GM10847 (cell line): ENCODE data around the gene COLEC12.

ENCODE experiments used
- POLR2A ChIP-seq: IDR thresholded peaks from 2 replicates; pipeline ENCODE4 v1.6.1; 2011; ENCODE audit not compliant: insufficient read length; ENCODE audit errors: extremely low read depth

The COLEC12 gene

DNA sequence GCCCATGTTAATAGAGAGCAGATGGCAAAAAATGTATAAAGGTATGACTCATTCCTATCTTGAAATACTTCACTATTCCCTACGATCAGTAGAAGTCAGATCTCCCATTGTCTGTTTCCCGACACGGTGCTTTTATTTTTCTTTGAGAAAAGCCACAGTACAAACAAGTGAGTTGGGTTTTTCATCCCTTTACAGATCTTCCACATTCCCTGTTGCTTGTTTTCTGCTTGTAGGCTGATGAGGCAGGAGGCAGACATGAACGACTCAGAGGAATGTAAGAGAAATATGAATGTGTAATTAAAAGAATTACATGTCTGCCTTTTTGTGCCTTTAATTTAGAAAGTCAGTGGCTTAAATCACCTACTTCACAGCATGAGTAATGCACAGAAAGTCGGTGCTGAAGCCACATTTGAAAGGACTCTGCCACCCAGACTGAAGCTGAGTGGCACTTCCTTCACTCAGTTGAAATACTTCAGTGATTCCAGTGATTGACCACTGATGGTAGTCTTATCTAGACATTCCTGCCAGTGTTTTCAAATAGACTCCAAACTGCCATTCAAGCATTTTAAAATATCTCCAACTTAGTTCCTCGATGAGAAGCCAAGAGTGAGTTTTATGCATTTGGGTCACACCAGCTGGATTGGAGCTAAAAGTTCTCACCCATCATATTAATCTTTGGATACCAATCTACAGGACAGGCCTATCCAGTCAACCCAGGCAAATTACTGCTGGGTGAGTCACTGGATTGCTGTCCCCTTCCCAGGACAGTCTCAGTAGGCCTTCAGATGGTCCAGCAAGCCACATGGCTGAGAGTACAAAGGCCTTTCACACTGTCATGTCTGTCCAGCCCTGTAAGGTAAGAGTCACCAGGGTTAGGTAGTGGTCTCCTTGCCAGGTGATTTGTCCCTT lies 79.0 kb downstream of the COLEC12 start:
- TF ChIP-seq POLR2A, result no peak

GRCh38 chr18:420661-421246 lies 79.7 kb downstream of the COLEC12 start:
- no peak for TF ChIP-seq POLR2A

DNA sequence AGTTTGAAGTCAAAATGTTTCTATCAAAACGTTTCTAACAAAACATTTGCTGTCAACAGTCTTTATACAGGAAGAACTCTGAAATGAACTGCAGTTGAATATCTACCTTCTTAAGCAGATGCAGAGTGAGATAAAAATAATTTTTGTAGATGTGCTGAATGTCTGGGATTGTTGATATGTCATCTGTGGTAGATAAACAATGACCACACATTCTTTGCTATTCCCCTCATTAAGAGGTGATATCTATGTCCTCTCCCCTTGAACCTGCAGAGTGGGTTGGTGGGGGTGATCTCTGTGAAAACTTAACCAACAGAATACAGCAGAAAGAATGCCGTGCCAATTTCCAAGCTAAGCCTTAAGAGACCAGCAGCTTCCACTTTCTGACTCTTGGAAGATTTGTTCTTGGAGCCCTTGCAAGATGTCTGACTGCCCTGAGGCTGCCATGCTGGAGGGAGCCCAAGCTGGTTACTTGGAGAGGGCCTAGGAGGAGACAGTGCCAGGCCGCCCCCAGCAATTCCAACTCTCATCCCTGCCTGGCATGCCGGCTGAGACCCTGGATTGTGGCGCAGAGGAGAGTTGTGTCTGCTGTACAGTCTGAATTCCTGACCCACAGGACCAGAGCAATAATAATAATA lies 80.8 kb downstream of the COLEC12 start:
- TF ChIP-seq POLR2A, result no peak

- no peak for TF ChIP-seq POLR2A
Measured at GRCh38 chr18:417495-417894, 83.0 kb downstream of the COLEC12 start.

GRCh38 chr18:416930-417329 lies 83.6 kb downstream of the COLEC12 start:
- no peak for TF ChIP-seq POLR2A

DNA sequence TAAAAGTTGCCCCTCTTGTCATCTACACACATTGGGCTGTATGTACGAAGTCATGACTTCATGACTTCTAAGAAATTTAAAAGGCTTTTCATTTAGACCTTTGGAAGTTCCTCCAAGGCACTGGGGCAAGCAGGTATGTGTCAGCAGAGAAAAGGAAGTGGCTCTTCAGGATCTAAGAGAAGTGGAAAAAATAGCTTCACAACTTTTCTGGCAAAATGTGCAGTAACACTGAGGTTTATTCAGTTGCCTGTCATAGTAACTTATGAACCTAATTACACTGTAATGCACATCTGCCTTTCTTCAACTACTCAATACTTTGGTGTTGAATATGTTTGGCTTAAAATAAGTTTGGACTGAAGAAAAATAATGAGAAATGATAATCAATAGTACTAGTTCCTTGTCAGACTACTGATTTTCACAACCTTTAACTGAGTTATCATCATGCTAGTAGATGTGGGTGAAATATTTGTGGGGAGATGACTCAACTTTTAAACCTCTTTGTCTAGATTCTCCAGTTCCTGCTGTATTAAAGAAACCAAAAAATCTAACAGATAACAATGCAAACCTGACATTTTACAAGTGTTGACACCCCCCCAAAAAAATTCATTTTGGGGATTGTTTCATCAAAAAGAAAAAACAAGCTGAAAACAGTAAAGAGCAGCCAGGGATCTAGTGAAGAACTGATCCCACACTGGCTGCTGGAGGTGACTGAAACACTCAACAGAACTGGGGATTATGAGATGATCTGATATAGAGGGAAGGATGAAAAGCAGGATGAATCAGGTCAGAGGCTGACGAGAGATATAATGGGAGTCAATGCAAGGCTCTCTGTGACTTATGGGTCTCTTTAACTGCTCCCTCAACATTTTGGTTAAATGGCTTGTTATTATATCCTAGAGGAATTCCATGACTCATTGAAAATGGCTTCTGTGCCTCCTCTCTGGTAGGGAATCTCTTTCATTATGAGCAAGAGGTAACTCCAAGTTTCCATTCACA lies 84.6 kb downstream of the COLEC12 start:
- TF ChIP-seq POLR2A, result no peak

GRCh38 chr18:415047-415446 lies 85.5 kb downstream of the COLEC12 start:
- no peak for TF ChIP-seq POLR2A

DNA sequence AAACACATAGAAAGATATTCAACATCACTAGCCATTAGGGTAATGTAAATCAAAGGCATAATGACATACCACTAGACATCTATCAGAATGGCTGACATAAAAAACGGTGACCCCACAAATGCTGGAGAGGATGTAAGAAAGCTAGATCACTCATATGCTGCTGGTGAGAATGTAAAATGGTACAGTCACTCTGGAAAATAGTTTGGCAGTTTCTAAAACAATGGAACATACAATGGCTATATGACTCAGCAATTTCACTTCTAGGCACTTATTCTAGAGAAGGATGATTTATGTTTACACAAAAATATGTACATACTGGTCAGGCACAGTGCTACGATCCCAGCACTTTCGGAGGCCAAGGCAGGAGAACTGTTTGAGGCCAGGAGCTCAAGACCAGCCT lies 87.3 kb downstream of the COLEC12 start:
- TF ChIP-seq POLR2A, result no peak

GRCh38 chr18:410047-410455 lies 90.5 kb downstream of the COLEC12 start:
- no peak for TF ChIP-seq POLR2A

- TF ChIP-seq POLR2A, result no peak
Measured at GRCh38 chr18:408367-408766, 92.1 kb downstream of the COLEC12 start.

DNA sequence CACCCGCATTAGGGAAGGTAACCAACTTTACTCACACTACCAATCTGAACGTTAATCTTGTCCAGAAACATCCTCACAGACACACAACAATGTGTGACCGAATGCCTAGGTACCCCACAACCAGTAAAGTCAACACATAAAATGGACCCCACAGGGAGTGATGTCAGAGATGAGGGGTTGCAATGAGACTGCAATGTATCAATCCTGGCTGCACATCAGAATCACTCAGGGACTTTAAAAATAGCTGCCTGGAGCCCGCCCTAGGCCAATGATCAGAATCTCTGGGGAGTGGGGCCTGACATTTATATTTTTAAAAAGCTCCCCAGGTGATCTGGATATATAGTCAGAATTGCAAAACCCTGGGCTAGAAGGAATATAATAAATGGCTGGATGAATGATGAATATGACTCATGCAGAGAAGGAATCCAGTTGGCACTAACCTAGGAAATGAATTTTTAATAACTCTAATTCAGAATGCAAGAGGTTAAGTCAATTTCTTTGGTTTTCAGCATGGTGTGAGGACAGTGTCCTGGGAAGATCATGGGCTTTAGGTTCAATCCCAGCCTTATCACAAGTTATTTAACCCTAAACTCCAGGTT lies 92.8 kb downstream of the COLEC12 start:
- TF ChIP-seq POLR2A, result no peak

- no peak for TF ChIP-seq POLR2A
Measured at GRCh38 chr18:407191-407590, 93.3 kb downstream of the COLEC12 start.

- TF ChIP-seq POLR2A, result no peak
Measured at GRCh38 chr18:406677-407076, 93.8 kb downstream of the COLEC12 start.

GRCh38 chr18:404061-404636 lies 96.4 kb downstream of the COLEC12 start:
- TF ChIP-seq POLR2A, result no peak
